Smooth muscle cell (in vitro differentiated cells): ENCODE measurements around the gene RAD1. TPM values are rescaled to one million over a fixed set of nuclear protein-coding genes. Genes with fewer than 3 reads are reported as not detected.
A peak's percentile ranks its signal among the peaks of the same experiment; 100 is the strongest.

Experiments
- DNase-seq: peaks from one replicate; lab custom pipeline; 2025; ENCODE audit not compliant: unreplicated experiment; lab: John Stamatoyannopoulos, UW
- H2AFZ ChIP-seq: fragments of 200-600 bp; sonication (generic); 2 replicates; pipeline ENCODE4 v1.6.0; 2016; ENCODE audit warnings: antibody characterized with exemption, low read depth, mild to moderate bottlenecking
- H3F3A ChIP-seq: fragments of 200-600 bp; sonication (generic); 2 replicates; pipeline ENCODE4 v1.6.0; 2017; ENCODE audit warnings: antibody characterized with exemption, low read depth
- H3K27ac ChIP-seq: fragments of 200-600 bp; sonication (generic); 2 replicates; pipeline ENCODE4 v1.5.1; 2016; ENCODE audit warnings: low read depth, mild to moderate bottlenecking
- H3K27me3 ChIP-seq: fragments of 200-600 bp; sonication (generic); 2 replicates; pipeline ENCODE4 v1.6.1; 2016; ENCODE audit warnings: low read depth, mild to moderate bottlenecking
- H3K36me3 ChIP-seq: fragments of 200-600 bp; sonication (generic); 2 replicates; pipeline ENCODE4 v1.5.1; 2016; ENCODE audit warnings: low read depth
- H3K4me1 ChIP-seq: fragments of 200-600 bp; sonication (generic); 2 replicates; pipeline ENCODE4 v1.5.1; 2016; ENCODE audit warnings: low read depth
- H3K4me2 ChIP-seq: fragments of 200-600 bp; sonication (generic); 2 replicates; pipeline ENCODE4 v1.6.0; 2016; ENCODE audit warnings: mild to moderate bottlenecking
- H3K4me3 ChIP-seq: fragments of 200-600 bp; sonication (generic); 2 replicates; pipeline ENCODE4 v1.5.1; 2016; ENCODE audit warnings: mild to moderate bottlenecking
- H3K79me2 ChIP-seq: fragments of 200-600 bp; sonication (generic); 2 replicates; pipeline ENCODE4 v1.6.0; 2016; ENCODE audit warnings: low read depth, mild to moderate bottlenecking
- H3K9ac ChIP-seq: fragments of 200-600 bp; sonication (generic); 2 replicates; pipeline ENCODE4 v1.6.0; 2016; ENCODE audit warnings: low read depth
- H3K9me3 ChIP-seq: fragments of 200-600 bp; sonication (generic); replicated peaks from 2 replicates; pipeline ENCODE4 v1.5.1; 2016; ENCODE audit warnings: low read depth
- H4K20me1 ChIP-seq: fragments of 200-600 bp; sonication (generic); 2 replicates; pipeline ENCODE4 v1.6.0; 2016; ENCODE audit warnings: low read depth
- WGBS: methylation state at CpG from one replicate; pipeline ENCODE4 v1.1.7; 2016; ENCODE audit warnings: low lambda C conversion rate; 5-methylcytosine and 5-hydroxymethylcytosine counted together
- polyA plus RNA-seq: library from polyadenylated mRNA; unstranded; fragments of >200 nt; fragmentation: Nextera tagmentation; extraction: Ambion mirVana; gene quantifications from 2 replicates; pipeline ENCODE4 v1.2.1, GENCODE V29; 2016
- total RNA-seq: library from RNA; depleted of rRNA; stranded (reverse); fragments of >200 nt; gene quantifications from 2 replicates; pipeline ENCODE4 v1.2.3, GENCODE V29; 2014
- TF ChIP-seq, protein P1 (sequence below): fragments of 200-600 bp; sonication (generic); IDR thresholded peaks from 2 replicates; pipeline ENCODE4 v1.5.1; 2017; ENCODE audit warnings: borderline replicate concordance, mild to moderate bottlenecking, antibody characterized with exemption; ENCODE audit not compliant: insufficient read depth, poor library complexity, severe bottlenecking

RAD1 gene
- total and polyA plus RNA-seq, 2 experiments from 2014 or later, result 14.5 to 26.4 TPM

DNA sequence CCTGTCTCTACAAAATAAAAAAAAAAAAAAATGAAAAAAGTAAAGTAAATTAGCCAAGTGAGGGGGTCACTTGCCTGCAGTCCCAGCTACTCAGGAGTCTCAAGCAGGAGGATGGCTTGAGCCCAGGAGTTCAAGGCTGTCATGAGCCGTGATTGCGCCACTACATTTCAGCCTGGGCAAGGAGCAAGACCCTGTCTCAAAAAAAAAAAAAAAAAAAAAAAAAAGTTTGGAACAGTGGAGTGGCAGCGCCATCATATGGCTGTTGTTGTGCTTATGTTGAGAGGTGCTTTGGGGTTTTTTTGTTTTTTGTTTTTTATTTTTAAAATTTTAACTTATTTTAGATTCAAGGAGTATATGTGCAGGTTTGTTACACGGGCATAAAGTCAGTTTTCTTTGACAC is 3.8 kb upstream of the RAD1 start:
- Histone ChIP-seq H3K36me3 (peaks cover 14% of the 10 kb centered on the region), H3K9me3 (no peaks in the 10 kb centered on the region), H2AFZ (no peak overlapping the region), H3K27me3 (no peaks in the 10 kb centered on the region), H4K20me1 (no peaks in the 10 kb centered on the region), H3K4me2 (no peak overlapping the region), H3K27ac (peak overlapping the region; percentile 30), H3K4me3 (no peak overlapping the region), H3K4me1 (peaks cover 14% of the 10 kb centered on the region), H3K79me2 (peaks cover 55% of the 10 kb centered on the region), H3F3A (peaks cover 9% of the 10 kb centered on the region), H3K9ac (no peak overlapping the region)
- no peak for DNase-seq
- TF ChIP-seq, protein P1, sequence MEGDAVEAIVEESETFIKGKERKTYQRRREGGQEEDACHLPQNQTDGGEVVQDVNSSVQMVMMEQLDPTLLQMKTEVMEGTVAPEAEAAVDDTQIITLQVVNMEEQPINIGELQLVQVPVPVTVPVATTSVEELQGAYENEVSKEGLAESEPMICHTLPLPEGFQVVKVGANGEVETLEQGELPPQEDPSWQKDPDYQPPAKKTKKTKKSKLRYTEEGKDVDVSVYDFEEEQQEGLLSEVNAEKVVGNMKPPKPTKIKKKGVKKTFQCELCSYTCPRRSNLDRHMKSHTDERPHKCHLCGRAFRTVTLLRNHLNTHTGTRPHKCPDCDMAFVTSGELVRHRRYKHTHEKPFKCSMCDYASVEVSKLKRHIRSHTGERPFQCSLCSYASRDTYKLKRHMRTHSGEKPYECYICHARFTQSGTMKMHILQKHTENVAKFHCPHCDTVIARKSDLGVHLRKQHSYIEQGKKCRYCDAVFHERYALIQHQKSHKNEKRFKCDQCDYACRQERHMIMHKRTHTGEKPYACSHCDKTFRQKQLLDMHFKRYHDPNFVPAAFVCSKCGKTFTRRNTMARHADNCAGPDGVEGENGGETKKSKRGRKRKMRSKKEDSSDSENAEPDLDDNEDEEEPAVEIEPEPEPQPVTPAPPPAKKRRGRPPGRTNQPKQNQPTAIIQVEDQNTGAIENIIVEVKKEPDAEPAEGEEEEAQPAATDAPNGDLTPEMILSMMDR, result peak; percentile 23
- 89% methylated on average over 4 of the region's 4 CpGs for WGBS

- TF ChIP-seq, protein P1, result no peak
- Histone ChIP-seq H3K4me1 (peaks cover 21% of the 10 kb centered on the region), H3K27ac (no peak overlapping the region), H3K36me3 (peaks cover 14% of the 10 kb centered on the region), H3K9me3 (no peaks in the 10 kb centered on the region), H3K79me2 (peaks cover 66% of the 10 kb centered on the region), H3K4me2 (no peak overlapping the region), H3F3A (peaks cover 8% of the 10 kb centered on the region), H3K9ac (no peak overlapping the region), H2AFZ (no peak overlapping the region), H3K4me3 (no peak overlapping the region), H4K20me1 (no peaks in the 10 kb centered on the region), H3K27me3 (no peaks in the 10 kb centered on the region)
- no peak for DNase-seq
- WGBS, result 91% methylated on average over 4 of the region's 4 CpGs
Observed at GRCh38 chr5:34918025-34918424, 2.7 kb upstream of the RAD1 start.

- Histone ChIP-seq H3K36me3 (peaks cover 12% of the 10 kb centered on the region), H3K9ac (peak overlapping the region; percentile 85), H2AFZ (no peak overlapping the region), H4K20me1 (no peaks in the 10 kb centered on the region), H3K4me1 (peaks cover 21% of the 10 kb centered on the region), H3K27me3 (no peaks in the 10 kb centered on the region), H3K4me3 (peak overlapping the region; percentile 98), H3K79me2 (peaks cover 70% of the 10 kb centered on the region), H3F3A (no peaks in the 10 kb centered on the region), H3K9me3 (no peaks in the 10 kb centered on the region), H3K27ac (no peak overlapping the region), H3K4me2 (peak overlapping the region; percentile 98)
- no peak for DNase-seq
- WGBS, result 9% methylated on average over 6 of the region's 6 CpGs
- TF ChIP-seq, protein P1, result no peak
Observed at GRCh38 chr5:34916518-34916917, 1.2 kb upstream of the RAD1 start.

DNA sequence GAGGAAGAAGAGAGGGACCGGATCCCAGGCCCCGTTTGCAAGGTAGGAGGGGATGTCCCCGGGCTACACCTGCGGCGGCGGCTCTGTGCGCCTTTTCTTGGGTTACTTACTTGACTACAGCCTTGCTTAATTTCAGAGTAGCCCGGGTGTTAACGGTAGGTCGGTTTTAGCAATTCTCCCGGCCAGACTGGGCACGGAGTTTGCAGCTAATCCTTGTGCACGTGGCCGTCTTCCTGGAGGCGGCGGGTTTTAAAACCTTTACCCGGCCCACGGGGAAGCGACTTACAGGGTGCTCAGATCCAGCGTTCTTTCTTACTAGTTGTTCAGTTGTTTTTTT is 520 bp upstream of the RAD1 start:
- peak overlapping the region; percentile 98 for H3K4me3 ChIP-seq
- no peaks in the 10 kb centered on the region for H4K20me1 ChIP-seq
- no peaks in the 10 kb centered on the region for H3F3A ChIP-seq
- peaks cover 21% of the 10 kb centered on the region for H3K4me1 ChIP-seq
- no peak for DNase-seq
- H3K79me2 ChIP-seq, result peaks cover 72% of the 10 kb centered on the region
- H3K27ac ChIP-seq, result peak overlapping the region; percentile 78
- TF ChIP-seq, protein P1, result no peak
- H3K9me3 ChIP-seq, result no peaks in the 10 kb centered on the region
- WGBS, result under 1% methylated on average over 20 of the region's 20 CpGs
- peak overlapping the region; percentile 98 for H3K4me2 ChIP-seq
- no peaks in the 10 kb centered on the region for H3K27me3 ChIP-seq
- peak overlapping the region; percentile 85 for H3K9ac ChIP-seq
- peak overlapping the region; percentile 88 for H2AFZ ChIP-seq
- H3K36me3 ChIP-seq, result peaks cover 13% of the 10 kb centered on the region
